Neural progenitor cell (in vitro differentiated cells): ENCODE data around the gene SPOCK3.

ENCODE experiments used
- EZH2 ChIP-seq: fragments of 200-600 bp; sonication (generic); IDR thresholded peaks from 2 replicates; pipeline ENCODE4 v1.6.1; 2017; ENCODE audit warnings: antibody characterized with exemption, mild to moderate bottlenecking, moderate library complexity
- EZH2phosphoT487 ChIP-seq: fragments of 200-600 bp; sonication (generic); IDR thresholded peaks from 2 replicates; pipeline ENCODE4 v1.6.1; 2017; ENCODE audit warnings: antibody characterized with exemption
- TF ChIP-seq, protein P1 (sequence below): fragments of 200-600 bp; sonication (generic); IDR thresholded peaks from 2 replicates; pipeline ENCODE4 v1.5.1; 2017; ENCODE audit warnings: antibody characterized with exemption, mild to moderate bottlenecking

DNA sequence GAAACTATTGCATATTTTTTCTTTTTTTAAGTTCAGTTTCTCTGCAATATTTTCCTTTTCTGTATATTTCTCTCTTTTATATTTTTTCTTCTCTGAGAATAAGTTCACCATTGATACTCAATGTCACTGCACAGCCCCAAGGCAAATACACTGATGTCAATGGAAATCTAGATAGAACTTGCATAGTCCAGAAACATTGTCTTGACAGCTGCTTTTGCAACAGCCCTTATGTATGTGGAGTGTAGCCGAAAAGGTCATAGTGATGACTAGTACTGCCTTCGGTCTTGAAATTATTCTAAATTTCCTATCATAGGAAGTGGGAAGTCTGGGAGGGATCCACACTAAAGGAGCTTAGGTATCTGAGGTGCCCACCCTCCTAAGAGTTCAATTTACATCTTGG, 150.0 kb downstream of the SPOCK3 start:
- TF ChIP-seq, protein P1, sequence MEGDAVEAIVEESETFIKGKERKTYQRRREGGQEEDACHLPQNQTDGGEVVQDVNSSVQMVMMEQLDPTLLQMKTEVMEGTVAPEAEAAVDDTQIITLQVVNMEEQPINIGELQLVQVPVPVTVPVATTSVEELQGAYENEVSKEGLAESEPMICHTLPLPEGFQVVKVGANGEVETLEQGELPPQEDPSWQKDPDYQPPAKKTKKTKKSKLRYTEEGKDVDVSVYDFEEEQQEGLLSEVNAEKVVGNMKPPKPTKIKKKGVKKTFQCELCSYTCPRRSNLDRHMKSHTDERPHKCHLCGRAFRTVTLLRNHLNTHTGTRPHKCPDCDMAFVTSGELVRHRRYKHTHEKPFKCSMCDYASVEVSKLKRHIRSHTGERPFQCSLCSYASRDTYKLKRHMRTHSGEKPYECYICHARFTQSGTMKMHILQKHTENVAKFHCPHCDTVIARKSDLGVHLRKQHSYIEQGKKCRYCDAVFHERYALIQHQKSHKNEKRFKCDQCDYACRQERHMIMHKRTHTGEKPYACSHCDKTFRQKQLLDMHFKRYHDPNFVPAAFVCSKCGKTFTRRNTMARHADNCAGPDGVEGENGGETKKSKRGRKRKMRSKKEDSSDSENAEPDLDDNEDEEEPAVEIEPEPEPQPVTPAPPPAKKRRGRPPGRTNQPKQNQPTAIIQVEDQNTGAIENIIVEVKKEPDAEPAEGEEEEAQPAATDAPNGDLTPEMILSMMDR, result no peak
- TF ChIP-seq EZH2 (no peak), EZH2phosphoT487 (no peak)
